ENCODE data around the gene GARS1. TPM values are rescaled to one million over a fixed set of nuclear protein-coding genes. Genes with fewer than 3 reads are reported as not detected.

GARS1 gene
- total and polyA plus RNA-seq, 2 experiments from 2014 or later, result 313 to 471 TPM

DNA sequence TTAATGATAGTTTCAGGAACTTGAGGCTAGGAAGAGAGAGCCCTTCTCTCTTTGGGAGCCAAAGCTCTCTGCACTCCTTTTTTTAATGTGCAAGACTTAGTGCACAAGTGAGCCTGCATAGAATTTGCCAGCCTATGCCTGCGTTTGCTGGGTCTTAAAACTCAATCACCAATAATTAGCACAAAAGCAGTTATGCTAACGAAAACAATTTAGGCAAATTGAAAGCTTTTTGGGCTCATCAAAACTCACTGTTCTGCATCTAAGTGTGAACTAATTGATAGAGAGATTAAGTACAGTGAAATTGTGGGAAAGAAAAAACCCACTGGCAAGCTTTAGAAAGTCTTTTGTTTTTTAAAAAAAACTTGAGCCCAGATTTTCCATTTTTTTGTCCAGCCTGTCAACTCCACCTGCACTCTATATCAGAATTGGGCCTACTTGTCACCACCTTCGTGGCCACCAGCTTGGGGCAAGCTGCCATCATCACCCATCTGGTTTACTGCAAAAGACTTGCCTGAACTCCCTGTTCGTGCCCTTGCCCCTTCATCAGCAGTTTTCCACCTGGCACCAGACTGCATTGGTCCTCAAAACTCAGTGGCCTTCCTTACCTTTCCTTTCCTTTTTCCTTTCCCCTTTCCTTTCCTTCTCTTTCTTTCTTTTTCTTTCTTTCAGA lies 49.7 kb downstream of the GARS1 start:
- peaks cover 42% of the 10 kb centered on the region for H3K36me3 ChIP-seq (ENCODE audit: low read depth)
- no peaks in the 10 kb centered on the region for H3K9me3 ChIP-seq (ENCODE audit: low read depth)
- no peaks in the 10 kb centered on the region for H3K4me1 ChIP-seq (ENCODE audit: insufficient read depth)
- H3K4me2 ChIP-seq (ENCODE audit: unreplicated experiment), result no peak overlapping the region
- H3K9me2 ChIP-seq (ENCODE audit: insufficient read depth), result no peaks in the 10 kb centered on the region
- H3K27ac ChIP-seq, result no peak overlapping the region
- H3K4me3 ChIP-seq, result no peak overlapping the region
- no peaks in the 10 kb centered on the region for H4K20me1 ChIP-seq (ENCODE audit: insufficient read depth)
- H2AFZ ChIP-seq, result no peak overlapping the region
- H3K79me2 ChIP-seq (ENCODE audit: insufficient read depth), result peaks cover 25% of the 10 kb centered on the region
- WGBS, 2 experiments (ENCODE audit: low coverage in 1 of 2, low lambda C conversion rate in 2 of 2, missing lambda C conversion rate in 2 of 2), result 59 to 62% methylated on average over 4 of the region's 4 CpGs
- H3F3A ChIP-seq (ENCODE audit: insufficient read depth), result peaks cover 46% of the 10 kb centered on the region
- no peaks in the 10 kb centered on the region for H3K27me3 ChIP-seq (replicated peaks; ENCODE audit: insufficient read depth)
- no peak for TF ChIP-seq EZH2 (IDR thresholded peaks at IDR 0.05; ENCODE audit: insufficient read depth, poor library complexity, severe bottlenecking)
- no peak for TF ChIP-seq EZH2phosphoT487 (IDR thresholded peaks at IDR 0.05; ENCODE audit: insufficient read depth, low read depth)
- in situ Hi-C loops (cut with MboI), result no loop called here
- DNase-seq, result no peak
- H3K9ac ChIP-seq, result no peak overlapping the region

GRCh38 chr7:30645661-30646060 lies 51.0 kb downstream of the GARS1 start:
- H3K4me3 ChIP-seq, result no peak overlapping the region
- H3K9me3 ChIP-seq (ENCODE audit: low read depth), result no peaks in the 10 kb centered on the region
- no peak for DNase-seq
- H4K20me1 ChIP-seq (ENCODE audit: insufficient read depth), result no peaks in the 10 kb centered on the region
- WGBS, 2 experiments (ENCODE audit: low coverage in 1 of 2, low lambda C conversion rate in 2 of 2, missing lambda C conversion rate in 2 of 2), result 77 to 81% methylated on average over 3 of the region's 3 CpGs
- H3F3A ChIP-seq (ENCODE audit: insufficient read depth), result peaks cover 46% of the 10 kb centered on the region
- no peak for TF ChIP-seq EZH2phosphoT487 (IDR thresholded peaks at IDR 0.05; ENCODE audit: insufficient read depth, low read depth)
- no peak for TF ChIP-seq EZH2 (IDR thresholded peaks at IDR 0.05; ENCODE audit: insufficient read depth, poor library complexity, severe bottlenecking)
- no peaks in the 10 kb centered on the region for H3K9me2 ChIP-seq (ENCODE audit: insufficient read depth)
- no peak overlapping the region for H3K9ac ChIP-seq
- peaks cover 42% of the 10 kb centered on the region for H3K36me3 ChIP-seq (ENCODE audit: low read depth)
- peaks cover 23% of the 10 kb centered on the region for H3K79me2 ChIP-seq (ENCODE audit: insufficient read depth)
- H2AFZ ChIP-seq, result no peak overlapping the region
- no peaks in the 10 kb centered on the region for H3K4me1 ChIP-seq (ENCODE audit: insufficient read depth)
- in situ Hi-C loops (cut with MboI), result no loop called here
- H3K4me2 ChIP-seq (ENCODE audit: unreplicated experiment), result no peak overlapping the region
- no peaks in the 10 kb centered on the region for H3K27me3 ChIP-seq (replicated peaks; ENCODE audit: insufficient read depth)
- H3K27ac ChIP-seq, result no peak overlapping the region

- H3K9me3 ChIP-seq (ENCODE audit: low read depth), result no peaks in the 10 kb centered on the region
These were observed 51.5 kb downstream of the GARS1 start for GRCh38 chr7:30646154-30646553.

DNA sequence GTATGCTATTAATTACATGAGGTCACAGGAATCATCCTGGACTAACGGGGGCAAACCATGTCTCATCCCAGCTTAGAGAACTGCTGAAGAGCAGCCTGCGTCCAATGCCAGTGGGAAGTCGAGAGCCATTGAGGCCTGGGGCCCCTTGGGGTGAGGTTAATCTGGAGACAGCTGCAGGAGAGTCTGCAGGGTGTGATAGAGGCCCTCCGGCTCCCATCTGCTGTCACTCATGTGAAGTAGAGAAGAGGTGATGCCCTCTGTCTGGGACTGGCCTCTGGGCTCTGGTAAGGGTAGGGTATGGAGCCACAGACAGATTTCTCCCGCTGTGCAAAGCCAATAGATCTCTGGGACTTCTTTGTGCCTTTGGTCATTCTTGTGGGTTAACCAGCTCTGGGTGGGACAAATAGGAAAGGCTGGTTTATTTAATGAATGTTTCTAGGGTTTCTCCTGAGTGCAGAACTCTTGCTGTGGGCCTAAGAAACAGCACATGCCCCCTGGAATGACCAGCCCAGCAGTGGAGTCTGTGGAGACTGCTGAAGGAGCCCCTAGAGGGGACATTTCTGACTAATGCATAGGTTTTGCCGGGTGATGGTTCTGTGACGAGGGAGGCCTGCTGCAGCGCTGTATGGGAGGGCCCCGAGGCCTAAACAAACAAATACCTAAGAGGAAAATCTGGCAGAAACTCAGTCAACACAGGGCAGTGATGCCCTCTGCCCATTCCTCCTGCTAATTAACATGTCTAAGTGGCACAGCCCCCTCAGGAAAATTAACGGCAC lies 53.1 kb downstream of the GARS1 start:
- Histone ChIP-seq H3K4me3 (no peak overlapping the region), H3K36me3 (ENCODE audit: low read depth) (peaks cover 40% of the 10 kb centered on the region), H3K9me2 (ENCODE audit: insufficient read depth) (no peaks in the 10 kb centered on the region), H3K9me3 (ENCODE audit: low read depth) (no peaks in the 10 kb centered on the region), H3F3A (ENCODE audit: insufficient read depth) (peaks cover 44% of the 10 kb centered on the region), H3K27ac (no peak overlapping the region), H4K20me1 (ENCODE audit: insufficient read depth) (no peaks in the 10 kb centered on the region), H3K79me2 (ENCODE audit: insufficient read depth) (peaks cover 23% of the 10 kb centered on the region), H3K4me1 (ENCODE audit: insufficient read depth) (no peaks in the 10 kb centered on the region), H3K4me2 (ENCODE audit: unreplicated experiment) (no peak overlapping the region), H3K27me3 (replicated peaks; ENCODE audit: insufficient read depth) (no peaks in the 10 kb centered on the region), H3K9ac (no peak overlapping the region), H2AFZ (no peak overlapping the region)
- no peak for DNase-seq
- in situ Hi-C loops (cut with MboI), result no loop called here
- no peak for TF ChIP-seq EZH2phosphoT487 (IDR thresholded peaks at IDR 0.05; ENCODE audit: insufficient read depth, low read depth)
- no peak for TF ChIP-seq EZH2 (IDR thresholded peaks at IDR 0.05; ENCODE audit: insufficient read depth, poor library complexity, severe bottlenecking)
- 71 to 76% methylated on average over 10 of the region's 10 CpGs for WGBS, 2 experiments (ENCODE audit: low coverage in 1 of 2, low lambda C conversion rate in 2 of 2, missing lambda C conversion rate in 2 of 2)

More at GRCh38 chr7:30646154-30646553, 51.5 kb downstream of the GARS1 start:
- in situ Hi-C loops (cut with MboI), result no loop called here
- H2AFZ ChIP-seq, result no peak overlapping the region
- no peaks in the 10 kb centered on the region for H3K9me2 ChIP-seq (ENCODE audit: insufficient read depth)
- TF ChIP-seq EZH2phosphoT487 (IDR thresholded peaks at IDR 0.05; ENCODE audit: insufficient read depth, low read depth), result no peak
- no peak for TF ChIP-seq EZH2 (IDR thresholded peaks at IDR 0.05; ENCODE audit: insufficient read depth, poor library complexity, severe bottlenecking)
- no peaks in the 10 kb centered on the region for H3K27me3 ChIP-seq (replicated peaks; ENCODE audit: insufficient read depth)
- H3K36me3 ChIP-seq (ENCODE audit: low read depth), result peaks cover 42% of the 10 kb centered on the region
- H4K20me1 ChIP-seq (ENCODE audit: insufficient read depth), result no peaks in the 10 kb centered on the region
- peaks cover 23% of the 10 kb centered on the region for H3K79me2 ChIP-seq (ENCODE audit: insufficient read depth)
- no peak overlapping the region for H3K4me2 ChIP-seq (ENCODE audit: unreplicated experiment)
- peaks cover 46% of the 10 kb centered on the region for H3F3A ChIP-seq (ENCODE audit: insufficient read depth)
- H3K4me3 ChIP-seq, result no peak overlapping the region
- no peak overlapping the region for H3K9ac ChIP-seq
- no peak for DNase-seq
- H3K27ac ChIP-seq, result no peak overlapping the region
- WGBS, 2 experiments (ENCODE audit: low coverage in 1 of 2, low lambda C conversion rate in 2 of 2, missing lambda C conversion rate in 2 of 2), result 93 to 95% methylated on average over 12 of the region's 12 CpGs
- H3K4me1 ChIP-seq (ENCODE audit: insufficient read depth), result no peaks in the 10 kb centered on the region
